ENCODE measurements around the gene CLCN1. TPM values are rescaled to one million over a fixed set of nuclear protein-coding genes. Genes with fewer than 3 reads are reported as not detected.

The CLCN1 gene
- total RNA-seq, 1 donor from 2014 or later = 4.7 TPM

GRCh38 chr7:143401265-143401664 is 85.4 kb downstream of the CLCN1 start:
- H3K9ac ChIP-seq (ENCODE audit: low read depth in 1 of 3, low read length in 3 of 3) = no peak overlapping the region
- peaks cover 2 to 6% (median 2%) of the 10 kb centered on the region in 3 donors for H3K4me1 ChIP-seq (ENCODE audit: control insufficient read depth in 3 of 3, insufficient read depth in 3 of 3, low read length in 3 of 3)
- no peaks in the 10 kb centered on the region for H3K36me3 ChIP-seq (ENCODE audit: control insufficient read depth in 3 of 3, insufficient read depth in 3 of 3, low read length in 3 of 3)
- no peak overlapping the region for H3K4me3 ChIP-seq (ENCODE audit: low read length in 3 of 3)
- H3K27ac ChIP-seq (ENCODE audit: low read depth, low read length) = no peak overlapping the region
- H3K27me3 ChIP-seq (ENCODE audit: control insufficient read depth in 3 of 3, insufficient read depth in 3 of 3, low read length in 3 of 3) = no peaks in the 10 kb centered on the region
- H3K9me3 ChIP-seq (ENCODE audit: control insufficient read depth in 3 of 3, low read length in 3 of 3) = no peaks in the 10 kb centered on the region

Small RNA genes lying within 50 kb of the gene (small RNA-seq; reads per million reads assigned to genes)
- gene MIR6892 = 0.23 reads per million, percentile 10 among the genes with 10 or more reads in this experiment
- not detected for gene RN7SL481P
- not detected for gene RN7SL535P

Other genes starting within 250 kb of the CLCN1 start
- gene PIP, start 184.0 kb upstream of the CLCN1 start, total RNA-seq = not detected
- gene TAS2R39, start 132.7 kb upstream of the CLCN1 start, total RNA-seq = not detected
- not detected for gene TAS2R40, start 94.1 kb upstream of the CLCN1 start, total RNA-seq
- gene GSTK1, start 52.7 kb upstream of the CLCN1 start, total RNA-seq = 61.6 TPM
- gene TMEM139, start 31.2 kb upstream of the CLCN1 start, total RNA-seq = 1.0 TPM
- gene CASP2, start 27.8 kb upstream of the CLCN1 start, total RNA-seq = 9.4 TPM
- 1.0 TPM for gene FAM131B, start 46.6 kb downstream of the CLCN1 start, total RNA-seq
- 17.7 TPM for gene ZYX, start 65.2 kb downstream of the CLCN1 start, total RNA-seq
- gene EPHA1, start 92.7 kb downstream of the CLCN1 start, total RNA-seq = 0.52 TPM
- not detected for gene TAS2R60, start 127.3 kb downstream of the CLCN1 start, total RNA-seq
- not detected for gene TAS2R41, start 161.8 kb downstream of the CLCN1 start, total RNA-seq

Measured in skeletal muscle tissue (tissue), 5 donors.